ENCODE data around the gene SH3RF3.

Gene SH3RF3

DNA sequence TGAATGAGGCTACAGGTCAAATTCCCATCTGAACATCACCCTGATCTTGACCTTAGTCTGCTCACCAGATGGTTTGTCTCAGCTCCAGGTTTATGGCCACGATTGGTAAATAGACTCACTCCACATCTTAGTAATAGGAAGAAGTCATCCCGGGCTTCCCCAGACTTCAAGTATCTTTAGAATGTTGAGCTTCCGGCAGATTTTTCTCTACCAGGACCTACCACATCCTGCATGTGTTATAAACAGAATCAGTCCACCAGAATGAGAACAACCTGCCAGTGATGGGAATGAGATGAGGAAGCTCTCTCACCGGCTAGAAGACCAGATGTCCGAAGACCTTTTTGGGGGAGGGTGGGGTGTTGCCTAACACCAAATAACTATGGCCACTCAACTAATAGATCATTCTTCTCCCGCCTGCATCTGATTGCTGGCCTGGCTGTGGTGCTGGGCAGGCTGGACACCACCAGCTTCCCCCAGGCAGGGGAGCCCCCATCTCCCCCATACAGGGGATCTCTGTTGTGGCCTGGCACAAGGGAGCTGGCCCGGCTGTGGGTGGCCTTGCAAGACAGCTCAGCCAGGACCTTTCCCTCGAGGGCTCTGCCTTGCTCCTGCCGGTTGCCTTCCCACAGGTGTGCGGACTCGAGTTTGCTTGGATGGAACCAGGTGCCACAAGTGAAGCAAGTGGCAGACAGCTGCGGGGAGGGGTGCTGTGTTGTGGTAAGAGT, 88.5 kb downstream of the SH3RF3 start:
- TF ChIP-seq POLR2AphosphoS5 (IDR thresholded peaks at IDR 0.05; ENCODE audit: low read depth, low read length): no peak
- no peak for TF ChIP-seq TAF1 (IDR thresholded peaks at IDR 0.05; ENCODE audit: borderline replicate concordance, insufficient read depth, low read length)
- TF ChIP-seq FOXP2 (optimal IDR thresholded peaks at IDR 0.05; ENCODE audit: borderline replicate concordance, extremely low read depth, extremely low read length, insufficient read depth): no peak
- TF ChIP-seq, protein P1, sequence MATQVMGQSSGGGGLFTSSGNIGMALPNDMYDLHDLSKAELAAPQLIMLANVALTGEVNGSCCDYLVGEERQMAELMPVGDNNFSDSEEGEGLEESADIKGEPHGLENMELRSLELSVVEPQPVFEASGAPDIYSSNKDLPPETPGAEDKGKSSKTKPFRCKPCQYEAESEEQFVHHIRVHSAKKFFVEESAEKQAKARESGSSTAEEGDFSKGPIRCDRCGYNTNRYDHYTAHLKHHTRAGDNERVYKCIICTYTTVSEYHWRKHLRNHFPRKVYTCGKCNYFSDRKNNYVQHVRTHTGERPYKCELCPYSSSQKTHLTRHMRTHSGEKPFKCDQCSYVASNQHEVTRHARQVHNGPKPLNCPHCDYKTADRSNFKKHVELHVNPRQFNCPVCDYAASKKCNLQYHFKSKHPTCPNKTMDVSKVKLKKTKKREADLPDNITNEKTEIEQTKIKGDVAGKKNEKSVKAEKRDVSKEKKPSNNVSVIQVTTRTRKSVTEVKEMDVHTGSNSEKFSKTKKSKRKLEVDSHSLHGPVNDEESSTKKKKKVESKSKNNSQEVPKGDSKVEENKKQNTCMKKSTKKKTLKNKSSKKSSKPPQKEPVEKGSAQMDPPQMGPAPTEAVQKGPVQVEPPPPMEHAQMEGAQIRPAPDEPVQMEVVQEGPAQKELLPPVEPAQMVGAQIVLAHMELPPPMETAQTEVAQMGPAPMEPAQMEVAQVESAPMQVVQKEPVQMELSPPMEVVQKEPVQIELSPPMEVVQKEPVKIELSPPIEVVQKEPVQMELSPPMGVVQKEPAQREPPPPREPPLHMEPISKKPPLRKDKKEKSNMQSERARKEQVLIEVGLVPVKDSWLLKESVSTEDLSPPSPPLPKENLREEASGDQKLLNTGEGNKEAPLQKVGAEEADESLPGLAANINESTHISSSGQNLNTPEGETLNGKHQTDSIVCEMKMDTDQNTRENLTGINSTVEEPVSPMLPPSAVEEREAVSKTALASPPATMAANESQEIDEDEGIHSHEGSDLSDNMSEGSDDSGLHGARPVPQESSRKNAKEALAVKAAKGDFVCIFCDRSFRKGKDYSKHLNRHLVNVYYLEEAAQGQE (IDR thresholded peaks at IDR 0.05; ENCODE audit: insufficient read depth in 1 of 2, low read depth in 2 of 2, low read length in 2 of 2): no peak
- TF ChIP-seq SIN3A (IDR thresholded peaks at IDR 0.05; ENCODE audit: borderline replicate concordance, insufficient read depth, low read length): no peak

DNA sequence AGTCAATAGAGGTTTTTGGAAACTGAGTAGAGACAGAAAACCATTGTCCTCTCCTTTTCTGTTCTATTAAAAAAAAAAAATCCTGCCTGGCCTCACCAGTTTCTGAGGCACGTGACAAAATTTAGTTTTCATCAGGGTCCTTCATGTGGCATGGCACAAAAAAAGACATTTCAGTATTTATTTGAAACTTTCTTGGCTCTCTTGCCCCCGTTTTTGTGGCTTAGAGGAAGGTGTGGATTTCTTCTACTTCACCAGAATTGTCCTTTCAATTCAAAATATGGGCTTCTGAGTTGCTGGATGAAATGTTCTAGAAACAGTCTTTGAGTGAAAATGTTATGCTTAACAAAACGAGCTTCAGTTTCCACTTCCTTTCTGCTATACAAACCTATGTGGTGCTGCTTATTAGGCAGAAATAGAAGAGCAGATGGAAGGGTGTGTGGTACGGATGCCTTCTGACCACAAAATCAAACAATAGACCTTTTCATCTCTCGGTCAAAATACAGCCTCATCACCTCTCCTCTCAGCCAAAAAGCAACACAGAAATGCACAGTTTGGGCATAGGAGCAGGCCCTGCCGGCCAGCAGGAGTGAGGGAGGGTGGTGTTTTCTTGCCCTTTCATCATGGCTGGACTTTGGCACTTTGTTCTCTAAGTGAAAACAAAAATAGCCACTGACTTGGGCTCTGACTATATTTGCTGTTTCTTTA, 89.2 kb downstream of the SH3RF3 start:
- TF ChIP-seq, protein P1 (IDR thresholded peaks at IDR 0.05; ENCODE audit: insufficient read depth in 1 of 2, low read depth in 2 of 2, low read length in 2 of 2): no peak
- no peak for TF ChIP-seq POLR2AphosphoS5 (IDR thresholded peaks at IDR 0.05; ENCODE audit: low read depth, low read length)
- TF ChIP-seq SIN3A (IDR thresholded peaks at IDR 0.05; ENCODE audit: borderline replicate concordance, insufficient read depth, low read length): no peak
- TF ChIP-seq TAF1 (IDR thresholded peaks at IDR 0.05; ENCODE audit: borderline replicate concordance, insufficient read depth, low read length): no peak
- no peak for TF ChIP-seq FOXP2 (optimal IDR thresholded peaks at IDR 0.05; ENCODE audit: borderline replicate concordance, extremely low read depth, extremely low read length, insufficient read depth)

DNA sequence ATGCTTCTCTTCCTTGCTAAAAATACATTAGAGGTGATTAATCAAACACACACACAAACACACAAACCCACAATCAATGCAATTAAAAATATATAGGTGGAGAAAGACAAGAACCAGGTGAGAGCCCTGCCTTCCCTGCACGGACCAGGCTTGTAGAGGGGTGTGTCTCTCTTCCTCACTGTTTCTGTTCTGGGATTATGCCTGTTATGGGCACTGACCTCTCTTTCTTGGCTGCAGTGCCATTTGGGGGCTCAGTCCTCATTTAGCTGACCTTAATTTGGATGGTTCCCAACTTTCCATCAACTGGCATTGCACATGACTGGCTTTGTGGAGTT, 89.8 kb downstream of the SH3RF3 start:
- TF ChIP-seq, protein P1 (IDR thresholded peaks at IDR 0.05; ENCODE audit: insufficient read depth in 1 of 2, low read depth in 2 of 2, low read length in 2 of 2): no peak
- TF ChIP-seq SIN3A (IDR thresholded peaks at IDR 0.05; ENCODE audit: borderline replicate concordance, insufficient read depth, low read length): no peak
- TF ChIP-seq FOXP2 (optimal IDR thresholded peaks at IDR 0.05; ENCODE audit: borderline replicate concordance, extremely low read depth, extremely low read length, insufficient read depth): no peak
- TF ChIP-seq POLR2AphosphoS5 (IDR thresholded peaks at IDR 0.05; ENCODE audit: low read depth, low read length): no peak
- no peak for TF ChIP-seq TAF1 (IDR thresholded peaks at IDR 0.05; ENCODE audit: borderline replicate concordance, insufficient read depth, low read length)

DNA sequence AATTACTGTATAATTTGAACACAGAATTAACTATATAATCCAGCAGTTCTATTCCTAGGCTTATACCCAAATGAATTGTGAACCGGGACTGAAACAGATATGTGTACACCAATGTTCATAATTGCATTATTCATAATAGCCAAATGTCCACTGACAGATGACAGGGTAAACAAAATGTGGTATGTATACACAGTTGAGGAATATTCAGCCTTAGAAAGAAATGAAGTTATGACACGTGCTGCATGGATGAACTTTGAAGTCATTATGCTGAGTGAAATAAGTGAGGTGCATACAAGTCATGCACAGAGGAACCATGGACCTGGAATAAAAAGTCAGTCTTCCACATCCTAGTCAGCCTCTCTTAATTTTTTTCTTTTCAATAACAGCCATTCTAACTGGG, 91.9 kb downstream of the SH3RF3 start:
- TF ChIP-seq, protein P1 (IDR thresholded peaks at IDR 0.05; ENCODE audit: insufficient read depth in 1 of 2, low read depth in 2 of 2, low read length in 2 of 2): no peak
- TF ChIP-seq SIN3A (IDR thresholded peaks at IDR 0.05; ENCODE audit: borderline replicate concordance, insufficient read depth, low read length): no peak
- TF ChIP-seq FOXP2 (optimal IDR thresholded peaks at IDR 0.05; ENCODE audit: borderline replicate concordance, extremely low read depth, extremely low read length, insufficient read depth): no peak
- no peak for TF ChIP-seq POLR2AphosphoS5 (IDR thresholded peaks at IDR 0.05; ENCODE audit: low read depth, low read length)
- no peak for TF ChIP-seq TAF1 (IDR thresholded peaks at IDR 0.05; ENCODE audit: borderline replicate concordance, insufficient read depth, low read length)
